HG03045 (cell line): Measurements from ENCODE around the gene RAB23.
A peak's percentile ranks its signal among the peaks of the same experiment; 100 is the strongest.

Source experiments
- ATAC-seq: cut with Tn5 transposase; IDR thresholded peaks from one replicate; pipeline ENCODE4 v1.9.1; 2021; ENCODE audit warnings: mild to moderate bottlenecking, moderate library complexity; ENCODE audit not compliant: unreplicated experiment

The RAB23 gene

DNA sequence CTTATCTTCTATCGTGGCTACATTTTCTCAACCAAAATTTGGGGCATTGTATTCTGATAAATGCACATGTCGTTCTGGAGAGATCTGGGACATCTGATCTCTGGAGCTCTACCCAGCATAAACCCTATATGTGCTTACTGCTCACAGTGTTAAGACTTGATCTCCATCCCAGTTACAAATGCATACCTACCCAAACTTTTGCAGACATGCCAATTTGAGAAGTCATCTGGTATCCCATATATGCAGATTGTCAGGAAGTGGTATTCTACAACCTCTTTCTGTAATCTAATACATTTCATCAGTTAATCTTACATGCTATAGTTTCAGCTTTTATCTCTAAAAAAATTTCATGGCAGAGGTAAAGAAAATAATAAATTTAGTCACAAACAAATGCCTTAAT, 38.8 kb downstream of the RAB23 start:
- ATAC-seq: no peak

DNA sequence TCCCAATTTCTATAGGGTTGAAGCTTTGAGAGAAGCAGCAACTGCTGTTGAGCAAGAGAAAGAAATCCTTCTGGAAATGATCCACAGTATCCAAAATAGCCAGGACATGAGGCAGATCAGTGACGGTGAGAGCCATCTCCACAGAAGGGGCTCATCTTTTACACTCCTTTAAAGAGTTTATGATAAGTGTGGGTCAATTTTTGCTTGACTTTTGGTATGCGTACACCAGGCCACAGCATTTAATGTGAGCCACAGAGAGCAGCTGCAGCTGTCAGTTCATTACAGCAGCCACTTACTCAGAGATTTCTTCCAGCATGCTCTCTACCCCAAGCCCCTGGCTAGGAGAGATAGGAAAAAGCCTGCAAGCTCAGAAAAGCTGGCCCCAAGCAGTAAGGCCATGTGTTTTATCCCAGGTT, 40.1 kb downstream of the RAB23 start:
- no peak for ATAC-seq

DNA sequence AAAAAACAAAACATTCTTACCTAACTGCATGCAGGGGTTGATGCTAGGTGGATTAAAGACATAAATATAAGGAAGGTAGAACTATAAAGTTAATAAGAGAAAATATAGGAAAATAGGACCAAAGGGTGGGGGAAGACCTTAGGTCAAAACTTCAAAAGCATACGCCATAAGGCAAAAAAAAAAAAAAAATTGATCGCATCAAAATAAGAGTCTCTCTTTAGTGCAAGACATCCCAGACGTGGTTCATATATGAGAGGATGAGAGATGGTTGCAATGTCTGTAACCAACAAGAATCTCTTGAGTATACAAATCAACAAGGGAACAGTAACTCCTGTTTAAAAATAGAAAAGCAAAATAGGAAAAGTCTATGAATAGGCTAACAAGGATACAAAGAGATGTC, 41.5 kb downstream of the RAB23 start:
- no peak for ATAC-seq

- no peak for ATAC-seq
These were observed 44.4 kb downstream of the RAB23 start for GRCh38 chr6:57177545-57178265.

DNA sequence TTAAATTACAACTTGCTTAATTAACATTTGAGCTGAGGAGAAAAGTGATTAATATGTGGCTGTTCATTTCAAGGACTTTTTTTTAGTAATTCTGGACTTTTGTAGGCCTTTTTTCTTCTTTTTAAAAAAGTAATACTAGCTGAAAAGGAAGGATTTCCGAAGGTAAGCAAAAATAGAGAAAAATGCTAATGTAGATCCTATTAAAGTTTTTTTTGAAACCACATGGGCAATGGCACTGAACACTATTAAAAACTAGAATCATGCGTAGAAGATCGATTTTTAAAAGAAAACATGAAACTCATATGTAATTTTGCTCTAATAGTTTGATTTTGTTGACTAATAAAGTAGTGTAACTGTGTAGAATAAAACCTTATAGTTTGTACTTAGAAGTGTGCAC, 47.6 kb downstream of the RAB23 start:
- ATAC-seq: no peak

DNA sequence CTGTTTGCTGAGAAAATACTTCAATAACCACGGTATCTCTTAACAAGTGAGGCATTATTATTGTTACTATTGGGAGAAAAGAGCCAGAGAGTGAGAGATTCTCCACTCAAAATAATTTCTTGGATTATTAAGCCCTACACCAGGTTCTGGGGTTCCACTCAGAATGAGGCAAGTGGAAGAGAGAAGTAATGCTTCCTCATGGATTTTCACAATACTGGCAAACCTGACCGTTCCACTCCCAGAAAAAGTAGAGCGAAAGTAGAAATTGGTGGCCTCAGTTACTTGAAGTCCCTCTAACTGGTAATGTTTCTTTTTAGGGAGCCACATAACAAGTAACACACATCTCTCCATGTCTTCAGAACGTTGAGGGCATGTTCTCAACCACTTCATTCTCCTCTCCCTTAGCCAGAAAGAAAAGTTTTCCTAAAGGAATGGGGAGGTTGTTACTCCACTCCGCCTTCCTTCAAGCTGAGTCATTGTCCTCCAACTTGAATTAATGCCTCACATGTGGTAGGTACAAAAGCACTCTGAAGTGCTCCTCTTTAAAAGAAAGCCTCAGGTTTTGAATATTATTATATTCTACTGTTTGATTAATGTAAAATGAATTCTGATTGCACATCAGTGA, 48.1 kb downstream of the RAB23 start:
- no peak for ATAC-seq

DNA sequence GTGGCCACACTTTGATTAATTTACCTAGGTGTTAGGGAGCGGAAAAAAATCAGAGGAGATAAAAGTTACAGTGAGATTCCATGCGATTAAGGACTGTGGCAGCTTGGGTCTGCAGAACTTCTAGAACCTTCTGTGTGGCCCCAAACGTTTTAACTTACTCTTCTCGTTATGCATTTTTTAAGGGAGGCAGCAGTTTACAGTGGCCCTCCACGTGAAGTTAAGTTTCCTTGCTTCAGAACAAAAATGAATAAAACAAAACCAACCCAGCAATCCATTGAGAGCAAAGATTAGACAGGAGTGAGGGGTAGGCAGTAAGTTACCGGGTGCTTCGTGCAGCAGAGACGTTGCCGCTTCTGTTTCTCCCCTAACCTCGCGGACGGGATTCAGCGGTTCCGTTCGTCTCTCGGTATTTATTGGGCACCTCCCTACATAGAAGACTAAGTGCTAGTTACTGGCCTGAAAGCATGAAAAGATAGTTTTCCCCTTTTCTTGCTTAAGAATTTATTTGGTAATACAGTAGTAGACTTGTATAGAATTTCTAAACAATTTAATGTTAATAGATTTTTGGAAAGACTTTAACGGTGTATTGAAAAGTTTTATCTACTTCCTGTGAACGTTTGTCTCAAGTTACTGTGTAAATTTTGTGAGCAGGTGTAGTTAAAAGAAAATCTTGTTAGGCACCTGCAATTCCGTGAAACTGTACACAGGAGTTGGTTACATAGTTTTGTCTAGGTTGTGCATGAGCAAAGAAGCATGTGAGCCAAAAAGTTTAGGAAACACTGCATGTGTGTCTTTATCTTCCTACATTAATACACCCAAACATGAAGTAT, 48.8 kb downstream of the RAB23 start:
- no peak for ATAC-seq

DNA sequence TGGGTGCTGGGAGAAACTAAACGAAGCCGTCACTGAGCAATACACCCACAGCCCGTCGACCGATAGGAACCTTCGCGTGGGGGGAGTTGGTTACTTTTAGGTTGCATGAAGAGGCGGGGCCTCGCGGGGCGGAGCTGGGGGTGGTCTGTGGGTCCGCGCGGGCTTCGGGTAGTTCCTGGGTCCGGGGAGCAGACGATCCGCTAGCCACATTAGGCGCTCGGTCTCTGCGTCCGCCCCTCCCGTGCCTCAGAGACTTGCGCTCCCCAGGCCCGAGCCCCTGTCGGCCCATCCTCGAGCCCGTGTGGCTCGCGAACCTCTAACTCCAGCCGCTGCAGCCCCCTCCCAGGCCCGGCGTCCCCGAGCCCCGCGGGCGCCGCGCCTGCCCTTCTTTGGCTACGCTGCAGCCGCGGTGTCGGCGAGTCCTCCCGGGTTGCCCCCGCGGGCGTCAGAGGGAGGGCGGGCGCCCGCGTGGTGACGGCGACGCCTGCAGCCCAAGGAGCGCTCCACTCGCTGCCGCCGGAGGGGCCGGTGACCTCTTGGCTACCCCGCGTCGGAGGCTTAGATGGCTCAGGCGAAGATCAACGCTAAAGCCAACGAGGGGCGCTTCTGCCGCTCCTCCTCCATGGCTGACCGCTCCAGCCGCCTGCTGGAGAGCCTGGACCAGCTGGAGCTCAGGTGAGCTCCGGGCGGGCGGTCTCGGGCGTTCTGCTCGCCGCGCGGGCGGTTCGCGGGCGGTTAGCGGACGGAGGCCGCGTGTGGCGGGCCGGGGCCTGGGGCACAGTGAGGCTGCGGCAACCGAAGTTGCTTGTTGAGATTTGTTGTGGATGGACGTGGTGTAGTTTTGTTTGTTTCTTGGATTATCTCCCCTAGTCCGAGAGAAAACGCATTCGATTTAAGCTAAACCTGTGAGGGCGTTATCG, 49.7 kb downstream of the RAB23 start, which contains the start of gene BAG2:
TSS of gene BAG2 (plus strand) at position 191 of the 920 bp plus-strand sequence. CDS start at position 563, 372 bp downstream.
- ATAC-seq: peak; percentile 90

- no peak for ATAC-seq
These were observed 57.0 kb downstream of the RAB23 start for GRCh38 chr6:57165080-57165479.

- ATAC-seq: no peak
These were observed 58.2 kb downstream of the RAB23 start for GRCh38 chr6:57163956-57164355.

DNA sequence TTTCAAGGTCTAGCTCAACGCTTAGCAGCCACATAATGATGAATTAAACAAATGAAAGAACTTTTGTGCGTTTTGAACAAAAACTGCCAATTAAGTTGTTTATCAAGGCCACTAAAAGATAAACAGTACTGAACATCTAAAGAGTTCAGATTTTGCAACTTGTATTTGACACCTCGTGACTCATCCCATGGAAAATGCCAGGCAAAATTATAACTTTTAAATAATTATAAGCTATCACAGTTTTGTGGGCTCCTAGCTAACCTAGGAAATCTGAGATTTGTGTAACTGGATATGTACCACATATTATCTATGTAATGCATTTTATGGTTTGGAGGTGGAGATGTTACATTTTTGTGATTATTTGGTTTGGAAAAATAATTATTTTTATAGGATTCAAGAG, 59.6 kb downstream of the RAB23 start:
- ATAC-seq: no peak

DNA sequence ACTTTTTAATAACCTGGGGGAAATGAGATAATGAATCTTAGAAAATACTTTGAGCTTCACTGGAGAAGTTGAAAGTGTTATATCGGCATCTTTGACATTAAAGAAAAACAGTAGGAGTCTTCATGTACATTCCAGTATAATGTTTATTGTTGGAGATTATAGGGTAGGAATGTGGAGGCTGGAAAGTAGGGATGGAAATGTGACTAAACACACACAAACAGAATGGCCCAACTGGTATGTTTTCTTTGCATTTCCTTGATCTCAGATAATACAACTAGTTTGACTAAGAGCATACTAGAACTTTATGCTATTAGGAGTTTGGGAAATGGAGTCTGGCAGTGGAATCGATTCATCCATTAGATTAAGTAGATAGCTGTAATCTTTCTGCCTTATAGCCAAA, 60.1 kb downstream of the RAB23 start:
- ATAC-seq: no peak

DNA sequence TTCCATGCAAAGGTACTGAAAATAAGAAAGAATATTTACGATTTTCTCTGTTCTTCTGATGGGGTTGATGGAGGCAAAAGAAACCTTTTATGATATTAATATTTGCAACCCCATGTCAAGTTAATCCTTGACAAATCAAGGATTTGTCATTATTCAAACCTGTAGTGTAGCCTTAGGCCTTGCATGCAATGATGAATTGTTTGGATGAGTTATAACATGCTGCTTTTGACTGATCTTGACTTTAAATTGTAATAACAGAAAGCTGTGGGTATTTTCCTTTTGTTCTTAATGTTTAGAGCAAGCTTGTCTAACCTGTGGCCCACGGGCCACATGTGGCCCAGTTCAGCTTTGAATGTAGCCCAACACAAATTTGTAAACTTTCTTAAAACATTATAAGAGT, 63.0 kb downstream of the RAB23 start:
- no peak for ATAC-seq

- ATAC-seq: no peak
These were observed 63.4 kb downstream of the RAB23 start for GRCh38 chr6:57158658-57159057.

- ATAC-seq: no peak
These were observed 73.9 kb downstream of the RAB23 start for GRCh38 chr6:57147955-57148858.

DNA sequence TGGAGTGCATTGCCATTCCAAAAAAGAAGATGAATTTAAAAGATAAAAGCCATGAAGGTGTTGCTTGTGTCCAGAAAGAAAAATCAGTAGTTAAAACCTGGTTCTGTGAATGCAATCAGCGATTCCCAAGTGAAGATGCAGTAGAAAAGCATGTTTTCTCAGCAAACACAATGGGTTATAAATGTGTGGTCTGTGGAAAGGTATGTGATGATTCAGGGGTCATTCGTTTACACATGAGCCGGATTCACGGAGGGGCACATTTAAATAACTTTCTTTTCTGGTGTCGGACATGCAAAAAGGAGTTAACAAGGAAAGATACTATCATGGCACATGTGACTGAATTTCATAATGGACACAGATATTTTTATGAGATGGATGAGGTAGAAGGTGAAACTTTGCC, 74.7 kb downstream of the RAB23 start:
- no peak for ATAC-seq

GRCh38 chr6:57143690-57144089, 78.4 kb downstream of the RAB23 start:
- no peak for ATAC-seq

DNA sequence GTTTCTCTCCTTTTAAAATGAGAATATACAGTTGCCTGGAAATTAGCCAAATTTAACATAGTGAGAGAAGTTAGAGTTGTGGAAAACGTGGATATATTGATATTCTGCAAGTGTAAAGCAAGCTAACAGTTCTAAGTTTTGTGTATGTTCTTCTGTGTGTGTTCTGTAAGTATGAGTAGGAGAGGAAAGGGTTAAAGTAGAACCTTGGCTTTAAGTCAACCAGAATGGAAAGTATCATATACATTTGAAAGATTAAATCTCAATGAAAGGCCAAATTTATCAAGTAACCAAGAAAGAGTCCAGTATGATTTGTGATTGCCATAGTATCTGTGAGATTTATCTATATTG, 80.0 kb downstream of the RAB23 start:
- no peak for ATAC-seq

DNA sequence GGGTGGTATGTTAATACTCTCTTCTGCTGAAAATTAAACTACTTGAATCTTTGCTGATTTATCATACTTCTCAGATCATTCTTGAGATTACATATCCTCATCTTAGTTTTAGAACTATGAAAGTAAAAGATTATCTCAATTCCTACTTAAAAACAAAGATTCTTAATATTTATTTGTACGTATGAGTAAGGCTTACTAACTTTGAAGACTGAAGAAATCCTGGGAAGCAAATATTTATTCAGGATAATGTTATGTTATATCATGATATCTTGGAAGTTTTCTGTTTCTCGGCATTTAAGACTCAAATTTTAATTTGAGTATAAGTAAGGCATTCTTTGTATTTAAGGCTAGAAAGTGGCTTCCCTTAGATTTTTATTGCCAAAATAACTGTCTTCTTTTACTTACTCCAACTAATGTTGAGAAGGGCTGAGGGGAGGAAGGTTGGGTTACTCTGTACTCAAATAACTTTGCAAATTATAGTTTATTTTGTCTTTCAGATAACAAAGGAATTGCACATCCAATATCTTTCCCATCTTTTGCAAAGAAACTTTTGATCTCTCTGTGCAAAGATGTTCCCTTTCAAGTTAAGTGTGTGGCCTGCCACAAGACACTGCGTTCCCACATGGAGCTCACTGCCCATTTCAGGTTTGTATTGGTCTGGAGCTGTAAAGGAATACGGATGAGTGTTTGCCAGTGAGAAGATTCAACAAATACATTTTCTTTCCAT, 80.5 kb downstream of the RAB23 start:
- no peak for ATAC-seq
